ENCODE measurements around the gene ZNF211. TPM values are rescaled to one million over a fixed set of nuclear protein-coding genes. Genes with fewer than 3 reads are reported as not detected.

Gene ZNF211
- total RNA-seq, 1 experiment from 2014 or later = 17.6 TPM

- CTCF ChIA-PET = no interaction called here
- no peaks in the 10 kb centered on the region for H3K36me3 Mint-ChIP-seq
- no peak for ATAC-seq
- DNase-seq (ENCODE audit: low spot score) = no peak
- POLR2A ChIA-PET = no interaction called here
- no peak overlapping the region for H3K4me3 Mint-ChIP-seq
- H3K27ac Mint-ChIP-seq = no peak overlapping the region
- H3K9me3 Mint-ChIP-seq = no peaks in the 10 kb centered on the region
- no peak for TF ChIP-seq EMX1 (CRISPR knock-in tag; IDR thresholded peaks at IDR 0.05)
- no peaks in the 10 kb centered on the region for H3K4me1 Mint-ChIP-seq
- H3K27me3 Mint-ChIP-seq (ENCODE audit: low read depth) = peaks cover 76% of the 10 kb centered on the region
These were observed 42.9 kb downstream of the ZNF211 start for GRCh38 chr19:57675881-57676280.

- peaks cover 56% of the 10 kb centered on the region for H3K36me3 Mint-ChIP-seq
- ChIA-PET POLR2A (interaction anchor here (1.0 to 2.7 kb wide), 9 partner anchors 12 to 356 kb away, joined by 3 to 19 read pairs (median 4); partner anchors contain the start of genes ZIK1, ZNF154, ZNF211 and ZNF776), CTCF (interaction anchor here (0.6 to 1.6 kb wide), 21 partner anchors 10 to 1504 kb away, joined by 3 to 22 read pairs (median 4); partner anchors contain the start of genes ZIK1, ZNF134, ZNF154 and ZNF211)
- peak overlapping the region; percentile 89 for H3K27ac Mint-ChIP-seq
- H3K9me3 Mint-ChIP-seq = peaks cover 48% of the 10 kb centered on the region
- ATAC-seq = no peak
- no peak for DNase-seq (ENCODE audit: low spot score)
- TF ChIP-seq USF2 (CRISPR knock-in tag; IDR thresholded peaks at IDR 0.05) (no peak), SMAD4 (CRISPR knock-in tag; IDR thresholded peaks at IDR 0.05) (peak; percentile 36; the same call in 1 of the 2 replicates), ZNF423 (CRISPR knock-in tag; IDR thresholded peaks at IDR 0.05) (no peak), GABPB1 (CRISPR knock-in tag; IDR thresholded peaks at IDR 0.05) (0 out of 2 replicates have a peak, but pooled peaks have one; percentile 4), E2F1 (CRISPR knock-in tag; IDR thresholded peaks at IDR 0.05) (no peak), ATF3 (CRISPR knock-in tag; conservative IDR thresholded peaks at IDR 0.05) (no peak)
- H3K4me1 Mint-ChIP-seq = peaks cover 20% of the 10 kb centered on the region
- peak overlapping the region; percentile 91 for H3K4me3 Mint-ChIP-seq
- H3K27me3 Mint-ChIP-seq (ENCODE audit: low read depth) = peaks cover 34% of the 10 kb centered on the region
These were observed 49.3 kb downstream of the ZNF211 start for GRCh38 chr19:57682226-57682766.

GRCh38 chr19:57686727-57687126, 53.8 kb downstream of the ZNF211 start:
- H3K36me3 Mint-ChIP-seq = peaks cover 88% of the 10 kb centered on the region
- DNase-seq (ENCODE audit: low spot score) (no peak), ATAC-seq (no peak)
- no peak overlapping the region for H3K4me3 Mint-ChIP-seq
- H3K27me3 Mint-ChIP-seq (ENCODE audit: low read depth) = no peaks in the 10 kb centered on the region; the same call in none of the 2 replicates
- POLR2A ChIA-PET = interaction anchor here (0.5 kb wide), 1 partner anchor 367 kb away, joined by 3 read pairs; the partner anchor contains the start of gene ZNF543
- H3K9me3 Mint-ChIP-seq = peaks cover 70% of the 10 kb centered on the region
- H3K4me1 Mint-ChIP-seq = peaks cover 20% of the 10 kb centered on the region
- CTCF ChIA-PET = no interaction called here
- no peak overlapping the region for H3K27ac Mint-ChIP-seq
- TF ChIP-seq ZNF423 (CRISPR knock-in tag; IDR thresholded peaks at IDR 0.05) (no peak), TP53 (CRISPR knock-in tag; IDR thresholded peaks at IDR 0.05) (no peak), TEAD1 (CRISPR knock-in tag; IDR thresholded peaks at IDR 0.05) (no peak), PRDM15 (CRISPR knock-in tag; IDR thresholded peaks at IDR 0.05) (no peak), KAT7 (CRISPR knock-in tag; IDR thresholded peaks at IDR 0.05; ENCODE audit: borderline replicate concordance) (no peak), CDX4 (CRISPR knock-in tag; IDR thresholded peaks at IDR 0.05; ENCODE audit: borderline replicate concordance) (no peak), ZNF532 (CRISPR knock-in tag; IDR thresholded peaks at IDR 0.05; ENCODE audit: borderline replicate concordance) (no peak), AR (CRISPR knock-in tag; IDR thresholded peaks at IDR 0.05) (no peak)

Measured in WTC11 (cell line).